ENCODE measurements around the gene RNF148.
"Not testable (repeated sequence)": the region's sequence is repeated elsewhere in the genome, so short reads cannot be mapped to it uniquely, and the experiment has no call there.

Gene RNF148

DNA sequence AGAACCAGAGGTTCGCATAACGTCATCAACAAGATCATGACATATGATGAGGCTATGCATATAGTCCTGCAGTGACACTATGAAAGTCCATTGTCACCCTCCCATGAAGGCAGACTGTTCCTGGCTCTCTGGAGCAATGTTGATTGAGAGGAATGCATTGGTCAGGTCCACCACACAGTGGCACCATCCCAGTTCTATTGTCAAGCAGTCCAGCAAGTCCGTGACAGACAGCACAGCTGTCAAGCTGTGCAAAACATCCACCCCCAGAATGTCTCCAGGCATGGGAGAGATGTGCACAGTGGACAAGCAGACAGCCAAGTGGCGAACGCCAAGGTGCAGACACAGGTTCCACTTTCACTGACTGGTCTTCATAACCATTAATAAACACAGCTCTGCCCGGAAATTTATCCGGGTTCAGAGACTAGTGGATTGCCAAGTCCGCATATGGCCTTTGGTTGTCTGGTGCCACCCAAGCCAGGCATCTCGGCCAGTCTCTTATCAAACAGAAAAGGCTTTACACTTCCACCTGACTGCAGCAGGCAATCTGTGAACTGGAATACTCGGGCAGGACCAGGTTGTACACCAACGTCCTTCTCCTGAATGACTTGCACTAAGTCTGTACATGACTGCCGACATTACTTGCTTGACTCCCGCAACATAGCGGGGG is 11.0 kb downstream of the RNF148 start:
- DNase-seq (ENCODE audit: low read depth in 1 of 2, low spot score in 1 of 2) = no peak

DNA sequence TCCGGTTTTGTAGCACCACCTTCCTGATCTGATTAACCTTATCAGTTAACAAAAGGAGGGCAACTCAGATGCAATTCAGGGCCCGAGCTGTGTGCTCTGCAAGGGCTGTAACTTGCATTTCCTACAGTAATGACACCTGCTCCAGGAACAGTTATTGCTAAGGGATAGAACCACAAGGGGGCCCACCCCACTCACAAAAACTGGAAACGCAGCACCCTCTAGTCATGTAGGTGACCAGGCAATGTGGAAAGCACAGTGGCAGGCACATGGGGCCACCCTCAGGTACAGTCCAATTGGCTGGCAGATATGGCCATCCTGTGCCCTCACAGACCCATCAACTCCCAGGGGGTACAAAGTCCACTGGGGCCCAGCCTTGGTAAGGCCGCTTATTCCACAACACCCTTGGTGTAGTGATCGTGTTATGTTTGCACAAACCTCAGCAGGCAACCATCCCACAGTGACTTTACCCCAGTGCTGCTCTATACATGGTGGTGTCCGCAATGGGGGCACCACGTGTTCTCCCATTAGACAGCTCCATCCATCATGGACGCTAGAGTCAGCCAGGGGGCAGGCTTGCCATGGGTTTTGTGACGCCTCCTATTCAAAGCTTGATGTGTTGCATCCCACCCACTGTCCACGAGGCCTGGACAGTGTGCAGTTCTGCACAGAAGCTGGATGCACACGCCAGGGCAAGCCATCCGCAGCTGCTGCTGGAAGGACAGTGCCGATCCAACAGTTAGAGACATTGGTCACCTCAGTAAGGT is 13.2 kb downstream of the RNF148 start:
- DNase-seq (ENCODE audit: low read depth in 1 of 2, low spot score in 1 of 2) = no peak

DNA sequence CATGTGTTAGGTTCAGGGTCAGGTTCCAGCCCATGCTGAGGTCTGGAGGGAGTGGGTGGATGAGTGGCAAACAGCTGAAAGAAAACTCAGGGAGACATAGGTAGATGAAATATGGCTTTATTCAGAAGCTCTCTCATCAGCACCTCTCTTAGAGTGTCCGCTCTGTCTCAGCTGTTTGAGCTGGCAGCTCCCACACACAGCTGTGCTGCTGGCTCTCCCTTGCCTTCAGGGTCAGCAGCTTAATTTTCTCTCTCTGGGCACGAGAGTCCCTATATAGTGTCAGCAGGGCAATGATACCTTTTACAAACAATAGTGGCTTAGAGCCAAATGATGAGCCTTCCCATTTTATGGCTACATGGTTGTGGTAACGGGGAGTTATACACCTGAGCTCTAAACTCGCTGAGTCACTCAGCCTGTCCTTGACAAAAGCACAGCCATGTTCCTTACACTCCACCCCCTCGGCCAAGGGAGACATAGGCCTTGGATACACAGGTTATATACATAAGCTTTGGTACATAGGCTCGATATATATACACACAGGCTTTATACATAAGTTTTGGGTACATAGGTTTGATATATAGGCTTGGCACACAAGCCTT is 14.2 kb downstream of the RNF148 start:
- no peak for DNase-seq (ENCODE audit: low read depth in 1 of 2, low spot score in 1 of 2)

DNA sequence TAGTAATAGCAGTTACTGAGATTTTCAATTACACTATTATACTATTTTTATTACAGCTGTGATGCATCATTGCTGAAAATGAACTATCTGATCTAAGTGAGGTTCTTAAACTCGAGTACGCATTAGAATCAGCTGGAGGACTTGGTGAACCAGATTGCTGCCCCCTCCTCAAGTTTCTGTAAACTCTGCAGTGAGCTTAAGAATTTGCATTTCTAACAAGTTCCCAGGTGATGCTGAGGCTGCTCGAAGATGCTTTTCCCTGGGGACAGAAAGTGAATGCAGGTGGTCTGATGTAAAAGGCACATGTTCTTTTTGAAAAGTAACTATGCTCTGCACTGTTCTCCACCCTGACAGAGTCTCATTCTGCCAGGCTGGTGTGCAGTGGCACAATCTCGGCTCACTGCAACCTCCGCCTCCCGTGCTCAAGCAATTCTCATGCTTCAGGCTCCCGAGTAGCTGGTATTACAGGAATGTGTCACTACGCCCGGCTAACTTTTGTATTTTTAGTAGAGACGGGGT is 16.3 kb downstream of the RNF148 start:
- no peak for DNase-seq (ENCODE audit: low read depth in 1 of 2, low spot score in 1 of 2)

DNA sequence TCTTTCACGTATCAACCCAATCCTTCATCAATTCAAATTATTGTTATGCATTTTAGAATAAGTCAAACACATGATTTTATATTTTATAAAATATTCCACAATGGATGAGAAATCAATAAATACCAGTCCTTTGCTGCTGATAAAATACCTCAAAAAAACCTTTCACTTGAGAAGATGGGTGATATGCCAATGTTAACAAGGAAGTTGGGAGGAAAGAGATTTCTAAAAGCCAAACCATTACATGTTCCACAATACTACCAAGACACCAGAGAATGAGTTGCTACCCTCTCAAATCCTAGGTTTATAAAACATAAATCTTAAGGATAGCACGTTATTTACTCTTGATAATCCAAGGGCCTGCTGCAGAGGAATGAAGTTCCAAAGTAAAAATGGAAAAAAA is 18.2 kb downstream of the RNF148 start:
- DNase-seq (ENCODE audit: low read depth in 1 of 2, low spot score in 1 of 2) = no peak

- DNase-seq (ENCODE audit: low read depth in 1 of 2, low spot score in 1 of 2) = no peak
Observed at GRCh38 chr7:122682815-122683550, 19.7 kb downstream of the RNF148 start.

DNA sequence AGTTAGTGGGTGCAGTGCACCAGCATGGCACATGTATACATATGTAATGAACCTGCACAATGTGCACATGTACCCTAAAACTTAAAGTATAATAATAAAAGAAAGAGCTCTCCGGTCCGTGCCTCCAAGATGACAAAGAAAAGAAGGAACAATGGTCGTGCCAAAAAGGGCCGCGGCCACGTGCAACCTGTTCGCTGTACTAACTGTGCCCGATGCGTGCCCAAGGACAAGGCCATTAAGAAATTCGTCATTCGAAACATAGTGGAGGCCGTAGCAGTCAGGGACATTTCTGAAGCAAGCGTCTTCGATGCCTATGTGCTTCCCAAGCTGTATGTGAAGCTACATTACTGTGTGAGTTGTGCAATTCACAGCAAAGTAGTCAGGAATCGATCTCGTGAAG is 21.5 kb downstream of the RNF148 start:
- DNase-seq (ENCODE audit: low read depth in 1 of 2, low spot score in 1 of 2) = not testable (repeated sequence)

GRCh38 chr7:122679813-122680212 is 22.9 kb downstream of the RNF148 start:
- DNase-seq (ENCODE audit: low read depth in 1 of 2, low spot score in 1 of 2) = no peak

GRCh38 chr7:122679269-122679709 is 23.4 kb downstream of the RNF148 start:
- not testable (repeated sequence) for DNase-seq (ENCODE audit: low read depth in 1 of 2, low spot score in 1 of 2)

DNA sequence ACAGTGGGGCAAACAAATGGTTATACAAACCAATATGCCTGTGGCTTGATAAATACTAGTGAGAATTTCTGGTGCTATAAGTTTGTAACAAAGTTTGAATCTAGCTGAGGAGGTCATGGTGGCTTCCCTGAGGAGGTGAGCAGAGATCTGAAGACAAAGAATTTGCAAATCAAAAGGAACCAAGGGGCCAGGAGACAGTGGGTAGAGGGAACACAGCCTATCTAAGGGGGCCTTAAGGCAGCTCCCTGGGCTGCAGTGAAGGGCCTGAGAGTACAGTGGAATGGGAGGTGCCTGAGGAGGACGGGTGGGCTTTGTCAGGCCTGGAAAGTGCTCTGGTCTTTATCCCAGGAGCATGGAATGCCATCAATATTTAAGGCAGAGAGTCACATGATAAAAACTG is 25.6 kb downstream of the RNF148 start:
- DNase-seq (ENCODE audit: low read depth in 1 of 2, low spot score in 1 of 2) = no peak

GRCh38 chr7:122676466-122676865 is 26.3 kb downstream of the RNF148 start:
- DNase-seq (ENCODE audit: low read depth in 1 of 2, low spot score in 1 of 2) = no peak

- no peak for DNase-seq (ENCODE audit: low read depth in 1 of 2, low spot score in 1 of 2)
Observed at GRCh38 chr7:122675621-122676020, 27.1 kb downstream of the RNF148 start.

- DNase-seq (ENCODE audit: low read depth in 1 of 2, low spot score in 1 of 2) = no peak
Observed at GRCh38 chr7:122675011-122675410, 27.7 kb downstream of the RNF148 start.

GRCh38 chr7:122674502-122674901 is 28.2 kb downstream of the RNF148 start:
- DNase-seq (ENCODE audit: low read depth in 1 of 2, low spot score in 1 of 2) = no peak

- DNase-seq (ENCODE audit: low read depth in 1 of 2, low spot score in 1 of 2) = no peak
Observed at GRCh38 chr7:122673951-122674350, 28.8 kb downstream of the RNF148 start.

DNA sequence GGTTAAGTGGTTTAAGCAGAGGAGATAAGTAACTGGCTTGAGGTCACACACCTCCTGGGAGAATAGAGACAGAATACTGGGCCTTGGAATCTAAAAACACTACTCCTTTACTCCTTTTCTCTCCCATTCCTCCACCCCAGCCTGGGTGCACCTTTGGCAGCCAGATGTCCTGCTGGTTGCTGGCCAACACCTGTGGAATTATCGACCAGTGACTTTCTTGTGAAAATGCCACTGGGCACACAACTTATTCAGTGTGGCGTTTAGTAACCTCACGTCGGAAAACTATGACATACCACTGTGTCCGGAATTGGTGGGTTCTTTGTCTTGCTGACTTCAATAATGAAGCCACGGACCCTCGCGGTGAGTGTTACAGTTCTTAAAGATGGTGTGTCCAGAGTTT is 30.2 kb downstream of the RNF148 start:
- no peak for DNase-seq (ENCODE audit: low read depth in 1 of 2, low spot score in 1 of 2)

DNA sequence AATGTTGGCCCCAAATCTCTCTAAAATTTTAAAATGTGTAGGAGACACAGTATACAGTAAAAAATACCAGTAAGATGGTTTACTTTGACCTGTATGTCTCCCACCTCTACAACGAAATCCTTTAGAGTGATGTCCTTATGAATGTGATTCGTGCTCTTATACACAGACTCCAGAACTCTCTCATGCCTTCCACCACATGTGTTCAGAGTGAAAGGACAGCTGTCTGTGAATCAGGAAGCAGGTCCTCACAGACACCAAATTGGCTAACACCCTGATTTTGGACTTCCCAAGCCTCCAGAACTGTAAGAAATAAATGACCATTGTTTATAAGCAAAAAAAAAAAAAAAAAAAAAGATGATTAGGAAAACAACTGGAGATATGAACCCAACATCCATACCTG is 39.0 kb downstream of the RNF148 start:
- no peak for DNase-seq (ENCODE audit: low read depth in 1 of 2, low spot score in 1 of 2)

DNA sequence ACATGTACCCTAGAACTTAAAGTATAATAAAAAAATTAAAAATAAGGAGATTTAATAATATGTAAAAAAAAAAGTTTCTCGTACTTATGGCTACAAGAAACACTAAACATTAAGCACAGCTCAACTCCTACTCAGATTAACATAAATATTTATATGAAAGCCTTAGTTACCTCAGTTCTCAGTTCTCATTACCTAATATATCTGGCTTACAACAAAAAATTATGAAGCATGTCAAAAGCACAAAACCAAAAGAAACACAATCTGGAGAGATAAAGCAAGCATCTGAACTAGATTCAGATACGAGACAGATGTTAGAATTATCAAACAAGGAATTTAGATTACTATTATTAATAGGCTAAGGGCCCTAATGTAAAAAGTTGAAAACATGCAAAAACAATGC is 43.9 kb downstream of the RNF148 start:
- no peak for DNase-seq (ENCODE audit: low read depth in 1 of 2, low spot score in 1 of 2)

- no peak for DNase-seq (ENCODE audit: low read depth in 1 of 2, low spot score in 1 of 2)
Observed at GRCh38 chr7:122653685-122654084, 49.0 kb downstream of the RNF148 start.

DNA sequence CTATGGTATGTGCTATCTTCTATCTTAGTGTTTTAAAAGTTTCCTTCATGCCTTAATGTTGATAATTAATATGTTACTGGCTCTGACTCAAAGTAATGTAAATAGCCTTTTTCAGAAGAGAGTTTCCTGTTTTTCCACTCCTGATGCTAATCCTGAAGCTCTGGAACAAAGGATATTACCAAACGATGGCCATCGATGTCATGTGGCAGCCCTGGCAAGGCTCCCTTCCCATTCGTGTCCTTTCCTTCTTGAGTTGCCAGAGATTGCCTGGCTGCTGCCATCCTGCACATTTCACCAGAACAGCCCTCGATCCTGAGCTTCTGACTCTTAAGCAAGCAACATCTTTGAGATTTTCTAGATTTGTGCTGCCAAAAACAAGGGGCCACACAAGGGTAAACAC is 49.8 kb downstream of the RNF148 start:
- no peak for DNase-seq (ENCODE audit: low read depth in 1 of 2, low spot score in 1 of 2)

Measured in stimulated activated CD4-positive, alpha-beta T cell treated with anti-CD3 and anti-CD28 coated beads, Interleukin-15, amount 100 ng/mL, for 1 hour (primary cell).